ENCODE data around the gene HUNK.

HUNK gene

GRCh38 chr21:31901315-31901714 lies 28.5 kb downstream of the HUNK start:
- H3K27ac ChIP-seq: no peak overlapping the region
- H3K9ac ChIP-seq: no peak overlapping the region
- TF ChIP-seq, protein P1, sequence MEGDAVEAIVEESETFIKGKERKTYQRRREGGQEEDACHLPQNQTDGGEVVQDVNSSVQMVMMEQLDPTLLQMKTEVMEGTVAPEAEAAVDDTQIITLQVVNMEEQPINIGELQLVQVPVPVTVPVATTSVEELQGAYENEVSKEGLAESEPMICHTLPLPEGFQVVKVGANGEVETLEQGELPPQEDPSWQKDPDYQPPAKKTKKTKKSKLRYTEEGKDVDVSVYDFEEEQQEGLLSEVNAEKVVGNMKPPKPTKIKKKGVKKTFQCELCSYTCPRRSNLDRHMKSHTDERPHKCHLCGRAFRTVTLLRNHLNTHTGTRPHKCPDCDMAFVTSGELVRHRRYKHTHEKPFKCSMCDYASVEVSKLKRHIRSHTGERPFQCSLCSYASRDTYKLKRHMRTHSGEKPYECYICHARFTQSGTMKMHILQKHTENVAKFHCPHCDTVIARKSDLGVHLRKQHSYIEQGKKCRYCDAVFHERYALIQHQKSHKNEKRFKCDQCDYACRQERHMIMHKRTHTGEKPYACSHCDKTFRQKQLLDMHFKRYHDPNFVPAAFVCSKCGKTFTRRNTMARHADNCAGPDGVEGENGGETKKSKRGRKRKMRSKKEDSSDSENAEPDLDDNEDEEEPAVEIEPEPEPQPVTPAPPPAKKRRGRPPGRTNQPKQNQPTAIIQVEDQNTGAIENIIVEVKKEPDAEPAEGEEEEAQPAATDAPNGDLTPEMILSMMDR (conservative IDR thresholded peaks at IDR 0.05; ENCODE audit: low read depth, low read length): no peak
- H3K27me3 ChIP-seq (ENCODE audit: insufficient read depth, low read depth): no peaks in the 10 kb centered on the region
- no peaks in the 10 kb centered on the region for H3K79me2 ChIP-seq (ENCODE audit: insufficient read depth, low read depth)
- no peaks in the 10 kb centered on the region for H4K20me1 ChIP-seq (ENCODE audit: insufficient read depth)
- H3K4me1 ChIP-seq (ENCODE audit: low read depth, poor library complexity, severe bottlenecking): no peaks in the 10 kb centered on the region
- H3K4me2 ChIP-seq: no peak overlapping the region
- H2AFZ ChIP-seq (ENCODE audit: low read depth): no peak overlapping the region
- no peaks in the 10 kb centered on the region for H3K36me3 ChIP-seq (ENCODE audit: insufficient read depth)
- no peak overlapping the region for H3K4me3 ChIP-seq (IDR thresholded peaks at IDR 0.05; ENCODE audit: insufficient read depth, low read depth, low read length)

- Histone ChIP-seq H3K79me2 (ENCODE audit: insufficient read depth, low read depth) (no peaks in the 10 kb centered on the region), H3K9ac (no peak overlapping the region), H3K4me2 (no peak overlapping the region), H3K27ac (no peak overlapping the region), H3K36me3 (ENCODE audit: insufficient read depth) (no peaks in the 10 kb centered on the region), H4K20me1 (ENCODE audit: insufficient read depth) (no peaks in the 10 kb centered on the region), H3K27me3 (ENCODE audit: insufficient read depth, low read depth) (no peaks in the 10 kb centered on the region), H3K4me3 (IDR thresholded peaks at IDR 0.05; ENCODE audit: insufficient read depth, low read depth, low read length) (no peak overlapping the region), H2AFZ (ENCODE audit: low read depth) (no peak overlapping the region), H3K4me1 (ENCODE audit: low read depth, poor library complexity, severe bottlenecking) (no peaks in the 10 kb centered on the region)
- TF ChIP-seq, protein P1 (conservative IDR thresholded peaks at IDR 0.05; ENCODE audit: low read depth, low read length): no peak
Observed at GRCh38 chr21:31902438-31902837, 29.6 kb downstream of the HUNK start.

DNA sequence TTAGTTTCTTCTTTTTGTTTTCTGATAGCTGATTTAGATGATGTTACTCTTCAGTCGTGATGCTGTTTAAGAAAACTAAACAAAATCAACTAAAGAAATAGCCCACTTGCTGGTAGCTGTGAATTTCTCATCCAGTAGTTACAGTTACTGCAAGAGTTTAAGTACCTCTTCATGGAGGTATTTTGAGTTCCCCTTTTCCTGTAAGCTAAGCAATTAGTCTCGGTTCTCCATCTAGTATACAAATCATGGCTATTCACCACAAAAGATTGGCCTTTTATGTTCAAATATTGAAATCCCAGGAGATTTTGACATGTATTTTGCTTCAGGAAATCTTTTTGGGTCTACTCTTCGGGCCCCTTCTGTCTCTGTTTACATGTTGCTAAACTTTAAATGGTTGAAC lies 31.1 kb downstream of the HUNK start:
- no peak overlapping the region for H2AFZ ChIP-seq (ENCODE audit: low read depth)
- no peaks in the 10 kb centered on the region for H4K20me1 ChIP-seq (ENCODE audit: insufficient read depth)
- TF ChIP-seq, protein P1 (conservative IDR thresholded peaks at IDR 0.05; ENCODE audit: low read depth, low read length): no peak
- H3K4me1 ChIP-seq (ENCODE audit: low read depth, poor library complexity, severe bottlenecking): no peaks in the 10 kb centered on the region
- no peaks in the 10 kb centered on the region for H3K36me3 ChIP-seq (ENCODE audit: insufficient read depth)
- H3K27ac ChIP-seq: no peak overlapping the region
- H3K4me2 ChIP-seq: no peak overlapping the region
- no peak overlapping the region for H3K4me3 ChIP-seq (IDR thresholded peaks at IDR 0.05; ENCODE audit: insufficient read depth, low read depth, low read length)
- no peaks in the 10 kb centered on the region for H3K79me2 ChIP-seq (ENCODE audit: insufficient read depth, low read depth)
- H3K27me3 ChIP-seq (ENCODE audit: insufficient read depth, low read depth): no peaks in the 10 kb centered on the region
- no peak overlapping the region for H3K9ac ChIP-seq

DNA sequence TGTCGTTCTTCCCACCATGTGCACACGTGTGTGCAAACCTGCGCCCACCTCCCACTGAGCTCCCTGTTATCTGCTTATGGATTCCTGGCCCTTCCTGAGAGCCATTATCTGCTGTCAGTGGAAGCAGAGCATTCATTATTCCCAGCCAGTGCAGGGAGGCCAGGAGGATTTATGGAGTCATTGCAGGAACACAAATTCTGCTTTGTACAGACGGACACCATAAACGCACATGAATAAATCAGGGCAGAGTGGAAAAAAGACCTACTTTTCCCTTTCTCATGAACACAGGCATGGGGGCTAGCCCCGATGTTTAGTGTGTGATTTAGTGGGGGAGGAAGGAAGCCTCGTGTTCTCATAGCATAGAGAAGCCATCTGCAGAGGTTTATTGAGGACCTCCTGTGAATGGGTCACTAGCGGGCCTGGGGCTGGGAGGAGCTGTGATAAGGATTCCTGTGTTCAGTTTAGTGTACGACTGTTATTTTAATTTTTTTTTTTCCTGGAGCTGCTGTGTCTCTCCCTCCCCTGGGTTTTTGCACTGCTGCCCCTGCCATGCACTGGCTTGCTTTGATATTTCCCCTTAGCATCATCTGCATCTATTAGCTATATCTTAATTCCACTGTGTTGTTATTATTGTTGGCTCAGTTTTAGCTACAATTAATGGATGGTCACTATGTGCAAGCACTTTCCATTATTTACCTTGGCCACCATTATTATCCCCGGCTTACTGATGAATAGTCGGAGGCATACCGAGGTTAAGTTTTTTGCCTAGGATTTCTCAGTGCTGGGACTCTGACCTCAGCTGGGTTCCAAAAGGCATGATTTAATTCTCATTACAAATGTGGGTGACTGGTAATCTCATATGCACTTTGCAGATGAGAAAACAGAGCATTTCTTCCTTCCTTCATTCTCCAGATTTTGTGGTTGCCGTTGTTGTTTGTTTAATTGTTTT lies 33.0 kb downstream of the HUNK start:
- Histone ChIP-seq H3K79me2 (ENCODE audit: insufficient read depth, low read depth) (no peaks in the 10 kb centered on the region), H2AFZ (ENCODE audit: low read depth) (no peak overlapping the region)
- TF ChIP-seq, protein P1 (conservative IDR thresholded peaks at IDR 0.05; ENCODE audit: low read depth, low read length): no peak

More for the DNA sequence above, 33.0 kb downstream of the HUNK start:
- no peaks in the 10 kb centered on the region for H4K20me1 ChIP-seq (ENCODE audit: insufficient read depth)
- H3K9ac ChIP-seq: no peak overlapping the region
- no peaks in the 10 kb centered on the region for H3K4me1 ChIP-seq (ENCODE audit: low read depth, poor library complexity, severe bottlenecking)
- no peaks in the 10 kb centered on the region for H3K27me3 ChIP-seq (ENCODE audit: insufficient read depth, low read depth)
- no peak overlapping the region for H3K4me3 ChIP-seq (IDR thresholded peaks at IDR 0.05; ENCODE audit: insufficient read depth, low read depth, low read length)
- no peak overlapping the region for H3K4me2 ChIP-seq
- H3K27ac ChIP-seq: no peak overlapping the region
- H3K36me3 ChIP-seq (ENCODE audit: insufficient read depth): no peaks in the 10 kb centered on the region
